GM18498 (cell line): ENCODE measurements around the gene SEL1L3.

Source experiments
- ATAC-seq: cut with Tn5 transposase; IDR thresholded peaks from one replicate; pipeline ENCODE4 v1.9.1; 2021; ENCODE audit warnings: mild to moderate bottlenecking, moderate library complexity; ENCODE audit not compliant: unreplicated experiment

Gene SEL1L3

GRCh38 chr4:25757452-25757851 lies 105.3 kb downstream of the SEL1L3 start:
- no peak for ATAC-seq

GRCh38 chr4:25756503-25756902 lies 106.3 kb downstream of the SEL1L3 start:
- ATAC-seq = no peak

GRCh38 chr4:25755911-25756310 lies 106.9 kb downstream of the SEL1L3 start:
- ATAC-seq = no peak

GRCh38 chr4:25753239-25753638 lies 109.5 kb downstream of the SEL1L3 start:
- ATAC-seq = no peak

- ATAC-seq = no peak
These were observed 111.9 kb downstream of the SEL1L3 start for GRCh38 chr4:25750874-25751273.

- no peak for ATAC-seq
These were observed 113.5 kb downstream of the SEL1L3 start for GRCh38 chr4:25749150-25749794.

- ATAC-seq = no peak
These were observed 118.8 kb downstream of the SEL1L3 start for GRCh38 chr4:25743971-25744370.

GRCh38 chr4:25729564-25729963 lies 133.2 kb downstream of the SEL1L3 start:
- no peak for ATAC-seq

- ATAC-seq = no peak
These were observed 133.9 kb downstream of the SEL1L3 start for GRCh38 chr4:25728886-25729285.

GRCh38 chr4:25727711-25728493 lies 134.9 kb downstream of the SEL1L3 start:
- ATAC-seq = peak; percentile 76

GRCh38 chr4:25725870-25726269 lies 136.9 kb downstream of the SEL1L3 start:
- ATAC-seq = no peak

- ATAC-seq = no peak
These were observed 139.4 kb downstream of the SEL1L3 start for GRCh38 chr4:25723409-25723808.

GRCh38 chr4:25722964-25723363 lies 139.8 kb downstream of the SEL1L3 start:
- no peak for ATAC-seq

GRCh38 chr4:25713812-25714211 lies 149.0 kb downstream of the SEL1L3 start:
- ATAC-seq = no peak

GRCh38 chr4:25712611-25713010 lies 150.2 kb downstream of the SEL1L3 start:
- no peak for ATAC-seq

GRCh38 chr4:25710637-25711036 lies 152.2 kb downstream of the SEL1L3 start:
- no peak for ATAC-seq

- ATAC-seq = no peak
These were observed 158.3 kb downstream of the SEL1L3 start for GRCh38 chr4:25704516-25704915.

GRCh38 chr4:25703731-25704388 lies 158.9 kb downstream of the SEL1L3 start:
- ATAC-seq = no peak

- no peak for ATAC-seq
These were observed 159.9 kb downstream of the SEL1L3 start for GRCh38 chr4:25702848-25703247.

GRCh38 chr4:25700661-25701060 lies 162.1 kb downstream of the SEL1L3 start:
- ATAC-seq = no peak

GRCh38 chr4:25697516-25697915 lies 165.3 kb downstream of the SEL1L3 start:
- no peak for ATAC-seq
